GM19043 (cell line): Measurements from ENCODE around the gene ABCG1.

Source experiments
- ATAC-seq: cut with Tn5 transposase; IDR thresholded peaks from one replicate; pipeline ENCODE4 v1.9.1; 2021; ENCODE audit warnings: low read depth; ENCODE audit not compliant: unreplicated experiment

ABCG1 gene

GRCh38 chr21:42264245-42265195 lies 45.6 kb downstream of the ABCG1 start:
- ATAC-seq = no peak

- ATAC-seq = no peak
Observed at GRCh38 chr21:42265231-42265812, 46.4 kb downstream of the ABCG1 start.

- ATAC-seq = no peak
Observed at GRCh38 chr21:42266971-42267556, 48.1 kb downstream of the ABCG1 start.

- ATAC-seq = no peak
Observed at GRCh38 chr21:42269386-42269785, 50.4 kb downstream of the ABCG1 start.

GRCh38 chr21:42271065-42271464 lies 52.1 kb downstream of the ABCG1 start:
- no peak for ATAC-seq

GRCh38 chr21:42272109-42272962 lies 53.4 kb downstream of the ABCG1 start:
- ATAC-seq = no peak

GRCh38 chr21:42272984-42273600 lies 54.2 kb downstream of the ABCG1 start:
- ATAC-seq = no peak

- ATAC-seq = no peak
Observed at GRCh38 chr21:42276076-42276475, 57.1 kb downstream of the ABCG1 start.

GRCh38 chr21:42276526-42277154 lies 57.7 kb downstream of the ABCG1 start:
- no peak for ATAC-seq

- no peak for ATAC-seq
Observed at GRCh38 chr21:42277593-42277992, 58.7 kb downstream of the ABCG1 start.

GRCh38 chr21:42278451-42279149 lies 59.7 kb downstream of the ABCG1 start:
- ATAC-seq = no peak

- ATAC-seq = no peak
Observed at GRCh38 chr21:42279341-42279871, 60.5 kb downstream of the ABCG1 start.

GRCh38 chr21:42279888-42280287 lies 60.9 kb downstream of the ABCG1 start:
- ATAC-seq = no peak

GRCh38 chr21:42280356-42281180 lies 61.6 kb downstream of the ABCG1 start:
- no peak for ATAC-seq

GRCh38 chr21:42281181-42281680 lies 62.3 kb downstream of the ABCG1 start:
- no peak for ATAC-seq

- ATAC-seq = no peak
Observed at GRCh38 chr21:42282021-42282420, 63.1 kb downstream of the ABCG1 start.

- no peak for ATAC-seq
Observed at GRCh38 chr21:42282715-42283114, 63.8 kb downstream of the ABCG1 start.
